Large intestine (tissue), 3 donors: ENCODE measurements around the gene CLEC7A. TPM values are rescaled to one million over a fixed set of nuclear protein-coding genes. Genes with fewer than 3 reads are reported as not detected.

Experiments
- DNase-seq, 2 donors: peaks; one replicate each; pipeline versions ENCODE4 v3.0.0 to v3.0.0-alpha.2; 2013
- H3K27ac ChIP-seq: one replicate; pipeline ENCODE4 v1.5.1; 2013; ENCODE audit warnings: low read length
- H3K27me3 ChIP-seq: 2 replicates; pipeline ENCODE4 v1.6.1; 2013; ENCODE audit warnings: low read length; ENCODE audit not compliant: control insufficient read depth, insufficient read depth
- H3K36me3 ChIP-seq: 2 replicates; pipeline ENCODE4 v1.6.1; 2013; ENCODE audit warnings: low read length; ENCODE audit not compliant: control insufficient read depth, insufficient read depth
- H3K4me1 ChIP-seq: one replicate; pipeline ENCODE4 v1.6.1; 2013; ENCODE audit warnings: low read length; ENCODE audit not compliant: control insufficient read depth, insufficient read depth
- H3K4me3 ChIP-seq: one replicate; pipeline ENCODE4 v1.5.1; 2013; ENCODE audit warnings: low read length
- H3K9me3 ChIP-seq: one replicate; pipeline ENCODE4 v1.6.1; 2013; ENCODE audit warnings: mild to moderate bottlenecking, low read depth, low read length, moderate library complexity; ENCODE audit not compliant: control insufficient read depth
- WGBS: methylation state at CpG from one replicate; pipeline ENCODE4 v1.1.5; 2013; ENCODE audit warnings: low lambda C conversion rate; ENCODE audit not compliant: insufficient coverage; 5-methylcytosine and 5-hydroxymethylcytosine counted together
- polyA plus RNA-seq: library from polyadenylated mRNA; unstranded; fragments of 120-200 nt; gene quantifications from one replicate; pipeline ENCODE4 v1.2.1, GENCODE V29; 2013

Gene CLEC7A
- polyA plus RNA-seq, 1 donor, result 8.3 TPM

DNA sequence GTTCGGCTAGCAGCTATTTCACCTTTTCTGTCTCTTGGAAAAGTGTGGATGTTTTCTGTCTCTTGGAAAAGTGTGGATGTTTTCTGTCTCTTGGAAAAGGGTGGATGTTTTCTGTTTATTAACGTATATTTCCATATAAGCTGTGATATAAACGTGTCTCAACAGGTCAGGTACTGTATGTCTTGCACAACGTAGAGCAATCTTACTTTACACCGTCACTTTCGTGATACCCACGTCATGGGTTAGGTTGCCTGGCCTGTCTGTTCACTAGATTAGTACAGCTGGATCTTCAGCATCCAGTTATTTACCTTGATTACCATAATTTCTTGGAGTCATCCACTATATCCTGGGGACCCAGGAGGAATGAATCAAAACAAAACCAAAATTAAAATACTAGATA, 14.1 kb downstream of the CLEC7A start:
- H3K36me3 ChIP-seq, result no peaks in the 10 kb centered on the region
- H3K4me1 ChIP-seq, result no peaks in the 10 kb centered on the region
- WGBS, result 100% methylated on average over 2 of the region's 7 CpGs
- no peaks in the 10 kb centered on the region for H3K27me3 ChIP-seq
- H3K4me3 ChIP-seq, result no peak overlapping the region
- no peak overlapping the region for H3K27ac ChIP-seq
- H3K9me3 ChIP-seq, result peaks cover 6% of the 10 kb centered on the region
- no peak for DNase-seq

DNA sequence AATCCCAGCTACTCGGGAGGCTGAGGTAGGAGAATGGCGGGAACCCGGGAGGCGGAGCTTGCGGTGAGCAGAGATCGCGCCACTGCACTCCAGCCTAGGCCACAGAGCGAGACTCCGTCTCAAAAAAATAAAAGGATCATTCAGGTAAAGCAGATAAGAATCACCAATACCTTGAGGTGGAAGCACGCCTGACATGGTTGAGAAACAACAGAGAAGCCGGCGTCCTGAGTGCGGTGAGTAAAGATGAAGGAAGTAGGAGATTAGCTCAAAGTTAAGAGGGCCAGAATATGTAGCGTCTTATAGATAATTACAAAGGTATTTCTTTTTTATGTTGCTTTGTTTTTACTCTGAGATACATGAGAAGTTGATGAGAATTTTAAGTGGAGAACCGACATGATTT, 14.7 kb downstream of the CLEC7A start:
- peaks cover 6% of the 10 kb centered on the region for H3K9me3 ChIP-seq
- 95% methylated on average over 4 of the region's 15 CpGs for WGBS

DNA sequence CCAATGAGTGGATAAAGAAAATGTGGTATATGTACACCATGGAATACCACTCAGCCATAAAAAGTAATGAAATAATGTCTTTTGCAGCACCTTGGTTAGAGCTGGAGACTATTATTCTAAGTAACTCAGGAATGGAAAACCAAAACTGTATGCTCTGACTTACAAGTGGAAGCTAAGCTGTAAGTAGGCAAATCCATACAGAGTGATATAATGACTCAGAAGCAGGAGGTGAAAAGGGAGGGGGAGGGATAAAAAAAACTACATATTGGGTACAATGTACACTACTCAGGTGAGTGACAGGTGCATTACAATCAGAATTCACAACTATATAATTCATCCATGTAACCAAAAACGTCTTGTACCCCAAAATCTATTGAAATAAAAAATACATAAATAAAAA, 16.1 kb downstream of the CLEC7A start:
- no peaks in the 10 kb centered on the region for H3K4me1 ChIP-seq
- H3K4me3 ChIP-seq, result no peak overlapping the region
- H3K27ac ChIP-seq, result no peak overlapping the region
- 40% methylated on average over 1 of the region's 1 CpG for WGBS
- H3K36me3 ChIP-seq, result no peaks in the 10 kb centered on the region
- no peaks in the 10 kb centered on the region for H3K27me3 ChIP-seq
- DNase-seq, result no peak
- peaks cover 6% of the 10 kb centered on the region for H3K9me3 ChIP-seq

More for the DNA sequence above, 14.7 kb downstream of the CLEC7A start:
- no peak overlapping the region for H3K27ac ChIP-seq
- DNase-seq, result no peak
- no peak overlapping the region for H3K4me3 ChIP-seq
- H3K36me3 ChIP-seq, result no peaks in the 10 kb centered on the region
- no peaks in the 10 kb centered on the region for H3K27me3 ChIP-seq
- no peaks in the 10 kb centered on the region for H3K4me1 ChIP-seq

GRCh38 chr12:10113075-10113474, 16.9 kb downstream of the CLEC7A start:
- Histone ChIP-seq H3K27me3 (no peaks in the 10 kb centered on the region), H3K4me1 (no peaks in the 10 kb centered on the region), H3K9me3 (peaks cover 6% of the 10 kb centered on the region), H3K4me3 (no peak overlapping the region), H3K36me3 (no peaks in the 10 kb centered on the region), H3K27ac (no peak overlapping the region)
- WGBS, result 100% methylated on average over 1 of the region's 1 CpG
- no peak for DNase-seq

- Histone ChIP-seq H3K27me3 (no peaks in the 10 kb centered on the region), H3K4me3 (no peak overlapping the region), H3K4me1 (no peaks in the 10 kb centered on the region), H3K27ac (no peak overlapping the region), H3K36me3 (no peaks in the 10 kb centered on the region), H3K9me3 (peaks cover 6% of the 10 kb centered on the region)
- 96% methylated on average over 4 of the region's 38 CpGs for WGBS
- no peak for DNase-seq
These were observed 18.5 kb downstream of the CLEC7A start for GRCh38 chr12:10111451-10111850.

DNA sequence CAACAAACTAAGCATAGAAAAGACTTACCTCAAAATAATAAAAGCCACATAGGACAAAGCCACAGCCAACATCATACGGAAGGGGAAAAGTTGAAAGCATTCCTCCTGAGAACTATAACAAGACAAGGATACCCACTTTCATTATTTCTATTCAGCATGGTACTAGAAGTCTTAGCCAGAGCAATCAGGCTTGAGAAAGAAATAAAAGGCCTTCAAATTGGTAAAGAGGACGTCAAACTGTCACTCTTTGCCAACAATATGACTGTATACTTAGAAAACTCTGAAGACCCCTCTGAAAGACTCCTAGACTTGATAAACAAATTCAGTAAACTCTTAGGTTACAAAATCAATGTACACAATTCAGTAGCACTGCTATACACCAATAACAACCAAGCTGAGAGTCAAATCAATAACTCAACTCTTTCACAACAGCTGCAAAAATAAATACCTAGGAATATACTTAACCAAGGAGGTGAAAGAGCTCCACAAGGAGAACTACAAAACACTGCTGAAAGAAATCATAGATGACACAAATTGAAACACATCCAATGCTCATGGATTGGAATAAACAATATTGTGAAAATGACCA, 19.6 kb downstream of the CLEC7A start:
- Histone ChIP-seq H3K27me3 (no peaks in the 10 kb centered on the region), H3K36me3 (no peaks in the 10 kb centered on the region), H3K27ac (no peak overlapping the region), H3K4me3 (no peak overlapping the region), H3K9me3 (peaks cover 6% of the 10 kb centered on the region), H3K4me1 (no peaks in the 10 kb centered on the region)
- WGBS, result no CpG with 5 or more reads among the region's 2 CpGs
- DNase-seq, result no peak

DNA sequence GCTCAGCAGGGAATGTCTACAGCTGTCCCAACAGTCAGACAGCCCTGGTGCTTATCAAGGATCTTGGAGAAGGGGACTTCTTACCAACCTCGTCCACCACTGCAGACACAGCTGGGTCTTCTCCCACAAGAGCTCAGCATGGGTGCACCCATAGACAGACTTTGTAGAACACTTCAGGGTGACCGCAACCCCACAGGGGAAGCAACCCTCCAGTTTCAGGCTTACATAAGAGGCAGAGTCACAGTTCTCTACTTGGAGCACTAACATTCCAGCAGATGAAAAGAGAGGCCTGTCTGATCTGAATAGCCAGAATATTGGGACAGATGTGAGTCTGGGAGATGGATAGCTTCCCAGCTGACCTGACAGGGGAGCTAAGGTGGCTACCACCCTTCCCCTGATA, 27.7 kb downstream of the CLEC7A start:
- WGBS, result no CpG with 5 or more reads among the region's 2 CpGs
- Histone ChIP-seq H3K27me3 (no peaks in the 10 kb centered on the region), H3K4me3 (no peak overlapping the region), H3K36me3 (no peaks in the 10 kb centered on the region), H3K4me1 (no peaks in the 10 kb centered on the region), H3K27ac (no peak overlapping the region), H3K9me3 (no peaks in the 10 kb centered on the region)
- no peak for DNase-seq

- WGBS, result no CpG with 5 or more reads among the region's 1 CpG
- no peak overlapping the region for H3K27ac ChIP-seq
- no peaks in the 10 kb centered on the region for H3K36me3 ChIP-seq
- no peaks in the 10 kb centered on the region for H3K4me1 ChIP-seq
- H3K4me3 ChIP-seq, result no peak overlapping the region
- H3K27me3 ChIP-seq, result no peaks in the 10 kb centered on the region
- no peaks in the 10 kb centered on the region for H3K9me3 ChIP-seq
- DNase-seq, result no peak
These were observed 28.3 kb downstream of the CLEC7A start for GRCh38 chr12:10101648-10102220.

GRCh38 chr12:10101042-10101579, 28.9 kb downstream of the CLEC7A start:
- Histone ChIP-seq H3K9me3 (no peaks in the 10 kb centered on the region), H3K4me1 (no peaks in the 10 kb centered on the region), H3K4me3 (no peak overlapping the region), H3K36me3 (no peaks in the 10 kb centered on the region), H3K27me3 (no peaks in the 10 kb centered on the region), H3K27ac (peak overlapping the region; percentile 17)
- no peak for DNase-seq
- no CpG with 5 or more reads among the region's 5 CpGs for WGBS

DNA sequence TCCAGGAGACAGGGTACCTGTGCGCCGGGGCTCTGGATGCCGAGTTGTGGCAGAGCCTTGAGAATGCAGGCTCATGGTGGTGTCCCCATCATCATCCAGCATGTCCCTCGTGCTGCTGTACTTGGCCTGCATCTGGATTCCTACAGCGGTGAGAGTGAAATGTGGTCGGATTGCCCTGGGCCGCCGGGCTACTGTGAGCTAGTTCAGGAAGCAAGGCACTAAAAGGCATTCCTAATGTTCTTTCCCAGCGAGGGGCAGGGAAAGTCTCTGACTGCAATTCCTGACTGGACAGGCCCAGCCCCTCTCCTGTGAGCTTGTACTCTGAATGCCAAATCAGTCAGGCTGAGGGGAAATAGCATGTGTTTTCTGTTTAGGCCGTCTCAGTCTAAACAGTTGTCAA, 31.2 kb downstream of the CLEC7A start, which contains the start of gene CLEC1A:
CLEC1A (minus strand) TSS at position 195 of the 400 bp plus-strand sequence; CDS start at position 132, 63 bp downstream.
- H3K36me3 ChIP-seq, result no peaks in the 10 kb centered on the region
- H3K27me3 ChIP-seq, result no peaks in the 10 kb centered on the region
- no peak within 1 kb of the TSS for H3K4me3 ChIP-seq
- no peak for DNase-seq
- H3K4me1 ChIP-seq, result no peaks in the 10 kb centered on the region
- 60% methylated on average over 1 of the region's 10 CpGs for WGBS
- no peaks in the 10 kb centered on the region for H3K9me3 ChIP-seq
- peak within 1 kb of the TSS; percentile 54 for H3K27ac ChIP-seq

GRCh38 chr12:10097521-10097920, 32.5 kb downstream of the CLEC7A start:
- Histone ChIP-seq H3K27me3 (no peaks in the 10 kb centered on the region), H3K36me3 (no peaks in the 10 kb centered on the region), H3K4me1 (no peaks in the 10 kb centered on the region), H3K27ac (no peak overlapping the region), H3K4me3 (no peak overlapping the region), H3K9me3 (no peaks in the 10 kb centered on the region)
- no peak for DNase-seq
- 92% methylated on average over 2 of the region's 3 CpGs for WGBS
